Natural killer cell (primary cell): Measurements from ENCODE around the gene FBXW4. TPM values are rescaled to one million over a fixed set of nuclear protein-coding genes. Genes with fewer than 3 reads are reported as not detected.

Experiments used
- ATAC-seq, 3 donors: fragments of 150-1000 bp in 2 of 3; fragments of 200-7000 bp in 1 of 3; cut with Tn5 transposase; 1 replicate in 1 of 3; 2 replicates in 2 of 3; pipeline ENCODE4 v1.10.0; 2021; ENCODE audit warnings: mild to moderate bottlenecking in 2 of 3, moderate library complexity in 2 of 3
- DNase-seq, 2 donors: peaks; one replicate each; pipeline versions ENCODE4 v3.0.0 to v3.0.0-alpha.2; 2013 to 2021; ENCODE audit warnings: mixed read lengths in 1 of 2
- H3K27ac ChIP-seq: one replicate; pipeline ENCODE4 v1.5.1; 2013; ENCODE audit warnings: mild to moderate bottlenecking, low read length
- H3K27me3 ChIP-seq: one replicate; pipeline ENCODE4 v1.6.1; 2013; ENCODE audit warnings: low read length; ENCODE audit not compliant: control insufficient read depth, insufficient read depth
- H3K36me3 ChIP-seq: one replicate; pipeline ENCODE4 v1.6.1; 2013; ENCODE audit warnings: low read length; ENCODE audit not compliant: control insufficient read depth, insufficient read depth
- H3K4me1 ChIP-seq: one replicate; pipeline ENCODE4 v1.6.1; 2013; ENCODE audit warnings: low read length; ENCODE audit not compliant: control insufficient read depth, insufficient read depth
- H3K4me3 ChIP-seq: one replicate; pipeline ENCODE4 v1.5.1; 2013; ENCODE audit warnings: low read length
- H3K9me3 ChIP-seq: one replicate; pipeline ENCODE4 v1.6.1; 2013; ENCODE audit warnings: low read length; ENCODE audit not compliant: control insufficient read depth, insufficient read depth
- H3K27ac Mint-ChIP-seq, 2 donors: one replicate each; pipeline ENCODE4 v1.8.0; 2022; ENCODE audit warnings: mild to moderate bottlenecking in 2 of 2, mixed read lengths in 2 of 2, moderate library complexity in 1 of 2
- H3K27me3 Mint-ChIP-seq, 2 donors: one replicate each; pipeline ENCODE4 v1.8.0; 2022; ENCODE audit warnings: low read depth in 2 of 2, mixed read lengths in 2 of 2
- H3K36me3 Mint-ChIP-seq: one replicate; pipeline ENCODE4 v1.8.0; 2022; ENCODE audit warnings: mixed read lengths
- H3K4me1 Mint-ChIP-seq, 2 donors: one replicate each; pipeline ENCODE4 v1.8.0; 2022; ENCODE audit warnings: mixed read lengths in 2 of 2
- H3K4me3 Mint-ChIP-seq: one replicate; pipeline ENCODE4 v1.8.0; 2022; ENCODE audit warnings: mild to moderate bottlenecking, moderate library complexity, mixed read lengths
- H3K9me3 Mint-ChIP-seq, 2 donors: one replicate each; pipeline ENCODE4 v1.8.0; 2022; ENCODE audit warnings: mixed read lengths in 2 of 2
- whole genome bisulfite sequencing: methylation state at CpG from one replicate; pipeline ENCODE4 v1.1.7; 2013; ENCODE audit warnings: missing lambda C conversion rate; ENCODE audit not compliant: insufficient coverage; 5-methylcytosine and 5-hydroxymethylcytosine counted together
- intact Hi-C: fragments of 100-400 bp; cut with micrococcal nuclease; formaldehyde crosslinking; loops from one replicate; pipeline ENCODE4 v1.14.2; 2022
- total RNA-seq, 4 donors: library from RNA; stranded (reverse); fragments of 120-200 nt in 1 of 4; gene quantifications; one replicate each; pipeline versions ENCODE4 v1.2.3 to v1.2.4, GENCODE V29; 2013 to 2022
- TF ChIP-seq, protein P1 (sequence below): fragments of 200-600 bp; IDR thresholded peaks from one replicate; pipeline ENCODE4 v1.8.0; 2022; ENCODE audit warnings: antibody characterized with exemption

Gene FBXW4
- total RNA-seq, 3 donors from 2014 or later (not counting 1 experiment from before 2014, with no cell fraction given): 85.9 to 106 (median 91.9) TPM

DNA sequence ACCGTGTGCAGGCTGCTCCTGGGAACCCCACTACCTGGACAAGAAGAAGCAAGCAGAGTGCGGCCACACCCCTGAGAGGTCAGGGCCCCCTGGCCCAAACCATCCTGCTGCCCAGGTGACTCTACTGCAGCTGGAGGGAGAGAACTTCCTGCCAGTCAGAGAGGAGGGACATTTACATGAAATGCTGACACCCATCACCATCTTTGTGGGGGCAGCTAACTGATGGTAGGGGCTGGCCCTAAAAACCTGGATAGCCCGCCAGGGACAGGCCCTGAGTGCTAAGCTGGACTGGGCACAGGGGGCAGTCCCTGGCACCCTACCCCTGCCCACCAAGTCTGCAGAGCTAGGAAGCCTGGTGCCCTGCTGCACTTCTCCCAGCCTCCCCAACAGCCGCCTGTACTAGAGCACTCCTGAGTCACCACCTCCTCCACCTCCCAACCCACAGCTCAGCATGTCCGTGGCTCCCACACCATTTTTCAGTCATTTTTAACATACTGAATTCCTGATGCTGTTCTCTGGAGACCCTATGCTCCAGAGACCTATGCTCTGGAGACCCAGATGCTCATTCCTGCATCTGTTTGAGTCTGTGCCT lies 79.3 kb downstream of the FBXW4 start:
- intact Hi-C loops: no loop called here
- DNase-seq (no peak), ATAC-seq (no peak)
- H3K27me3 Mint-ChIP-seq: no peaks in the 10 kb centered on the region
- peak overlapping the region in 1 of 2 donors; percentile 44 for H3K27ac Mint-ChIP-seq
- H3K27me3 ChIP-seq: no peaks in the 10 kb centered on the region
- TF ChIP-seq, protein P1, sequence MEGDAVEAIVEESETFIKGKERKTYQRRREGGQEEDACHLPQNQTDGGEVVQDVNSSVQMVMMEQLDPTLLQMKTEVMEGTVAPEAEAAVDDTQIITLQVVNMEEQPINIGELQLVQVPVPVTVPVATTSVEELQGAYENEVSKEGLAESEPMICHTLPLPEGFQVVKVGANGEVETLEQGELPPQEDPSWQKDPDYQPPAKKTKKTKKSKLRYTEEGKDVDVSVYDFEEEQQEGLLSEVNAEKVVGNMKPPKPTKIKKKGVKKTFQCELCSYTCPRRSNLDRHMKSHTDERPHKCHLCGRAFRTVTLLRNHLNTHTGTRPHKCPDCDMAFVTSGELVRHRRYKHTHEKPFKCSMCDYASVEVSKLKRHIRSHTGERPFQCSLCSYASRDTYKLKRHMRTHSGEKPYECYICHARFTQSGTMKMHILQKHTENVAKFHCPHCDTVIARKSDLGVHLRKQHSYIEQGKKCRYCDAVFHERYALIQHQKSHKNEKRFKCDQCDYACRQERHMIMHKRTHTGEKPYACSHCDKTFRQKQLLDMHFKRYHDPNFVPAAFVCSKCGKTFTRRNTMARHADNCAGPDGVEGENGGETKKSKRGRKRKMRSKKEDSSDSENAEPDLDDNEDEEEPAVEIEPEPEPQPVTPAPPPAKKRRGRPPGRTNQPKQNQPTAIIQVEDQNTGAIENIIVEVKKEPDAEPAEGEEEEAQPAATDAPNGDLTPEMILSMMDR: no peak
- no peaks in the 10 kb centered on the region for H3K9me3 ChIP-seq
- H3K36me3 ChIP-seq: peaks cover 45% of the 10 kb centered on the region
- peaks cover 12 to 35% of the 10 kb centered on the region in 2 donors for H3K4me1 Mint-ChIP-seq
- H3K4me3 Mint-ChIP-seq: no peak overlapping the region
- no peaks in the 10 kb centered on the region for H3K9me3 Mint-ChIP-seq
- no peak overlapping the region for H3K4me3 ChIP-seq
- H3K27ac ChIP-seq: no peak overlapping the region
- H3K36me3 Mint-ChIP-seq: no peaks in the 10 kb centered on the region
- 96% methylated on average over 5 of the region's 5 CpGs for WGBS
- H3K4me1 ChIP-seq: peaks cover 8% of the 10 kb centered on the region

DNA sequence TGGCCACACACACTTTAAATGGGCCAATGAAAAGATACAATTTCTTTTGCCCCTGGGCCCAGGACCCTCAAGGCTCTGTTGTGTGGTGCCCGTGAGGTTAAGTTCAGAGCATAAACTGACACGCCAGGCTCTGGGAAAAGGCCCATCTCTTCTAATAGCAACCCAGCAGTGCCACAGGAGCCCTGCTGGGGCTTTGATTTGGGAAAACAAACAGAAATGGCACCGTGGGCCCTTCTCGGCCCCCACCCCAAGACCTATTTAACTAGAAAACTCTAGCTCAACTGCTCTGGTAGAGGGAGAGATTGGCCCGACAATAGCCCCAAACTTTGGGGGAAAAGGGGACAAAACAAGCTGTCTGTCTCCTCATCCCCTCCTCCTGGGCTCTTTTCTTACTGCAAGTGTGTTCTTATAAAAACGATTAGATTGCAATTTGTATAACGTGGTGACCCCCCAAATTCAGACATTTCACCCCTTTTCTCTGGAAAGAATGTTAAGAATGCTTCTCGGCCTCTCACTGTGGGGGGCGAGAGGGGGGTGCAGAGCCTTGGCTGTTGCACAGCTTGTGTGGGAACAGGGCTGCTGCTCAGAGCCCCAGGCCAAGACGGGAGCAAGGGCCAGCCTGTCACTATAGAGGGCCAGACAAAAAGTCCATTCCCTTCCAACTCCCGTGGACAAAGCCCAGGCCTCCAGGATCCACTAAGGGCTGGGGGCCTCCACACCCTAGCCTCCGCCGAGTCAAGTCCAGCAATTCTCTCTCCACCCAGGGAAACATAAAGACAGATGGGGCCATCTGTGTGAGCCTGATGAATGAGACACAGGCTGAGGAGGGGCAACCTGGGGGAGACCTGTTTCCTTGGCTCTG lies 80.1 kb downstream of the FBXW4 start:
- Histone ChIP-seq H3K27ac (no peak overlapping the region), H3K9me3 (no peaks in the 10 kb centered on the region), H3K27me3 (no peaks in the 10 kb centered on the region), H3K4me1 (peaks cover 8% of the 10 kb centered on the region), H3K36me3 (peaks cover 51% of the 10 kb centered on the region), H3K4me3 (no peak overlapping the region)
- no peak for ATAC-seq
- no peak overlapping the region for H3K4me3 Mint-ChIP-seq
- no peaks in the 10 kb centered on the region for H3K36me3 Mint-ChIP-seq
- intact Hi-C loops: no loop called here
- peaks cover 12 to 35% of the 10 kb centered on the region in 2 donors for H3K4me1 Mint-ChIP-seq
- no peak for DNase-seq
- H3K9me3 Mint-ChIP-seq: no peaks in the 10 kb centered on the region
- no peaks in the 10 kb centered on the region for H3K27me3 Mint-ChIP-seq
- H3K27ac Mint-ChIP-seq: peak overlapping the region in 1 of 2 donors; percentile 56
- 96% methylated on average over 13 of the region's 13 CpGs for WGBS
- TF ChIP-seq, protein P1: no peak

DNA sequence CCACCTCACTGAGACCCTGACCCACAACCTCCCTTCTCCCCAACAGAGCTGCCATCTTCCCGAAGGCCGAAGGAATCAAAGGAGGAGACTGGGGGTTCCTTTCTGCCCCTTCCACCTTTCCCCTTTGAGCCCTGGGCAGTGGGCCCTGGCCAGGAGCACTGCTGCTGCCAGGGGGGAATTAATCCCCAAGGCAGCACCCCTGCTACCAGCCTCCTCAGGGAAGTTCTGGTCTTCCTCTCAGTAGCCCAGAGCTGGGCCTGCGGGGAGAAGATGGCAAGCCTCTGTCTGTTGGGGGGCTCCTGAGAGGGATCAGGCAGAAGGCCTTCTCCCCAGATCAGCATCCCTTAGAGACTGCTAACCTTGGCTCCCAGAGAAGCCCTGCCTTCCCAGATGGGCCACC lies 81.3 kb downstream of the FBXW4 start:
- H3K27me3 Mint-ChIP-seq: no peaks in the 10 kb centered on the region
- intact Hi-C loops: no loop called here
- no peaks in the 10 kb centered on the region for H3K9me3 ChIP-seq
- DNase-seq (no peak), ATAC-seq (no peak)
- peaks cover 12 to 34% of the 10 kb centered on the region in 2 donors for H3K4me1 Mint-ChIP-seq
- no peak overlapping the region for H3K27ac ChIP-seq
- peaks cover 52% of the 10 kb centered on the region for H3K36me3 ChIP-seq
- no peak overlapping the region for H3K4me3 ChIP-seq
- WGBS: 78% methylated on average over 3 of the region's 3 CpGs
- H3K36me3 Mint-ChIP-seq: no peaks in the 10 kb centered on the region
- no peaks in the 10 kb centered on the region for H3K27me3 ChIP-seq
- H3K9me3 Mint-ChIP-seq: no peaks in the 10 kb centered on the region
- TF ChIP-seq, protein P1: no peak
- peak overlapping the region in 1 of 2 donors; percentile 56 for H3K27ac Mint-ChIP-seq
- H3K4me1 ChIP-seq: peaks cover 5% of the 10 kb centered on the region
- no peak overlapping the region for H3K4me3 Mint-ChIP-seq
